ENCODE results near the gene SRGN. TPM values are rescaled to one million over a fixed set of nuclear protein-coding genes. Genes with fewer than 3 reads are reported as not detected.
A peak's percentile ranks its signal among the peaks of the same experiment; 100 is the strongest.

Gene SRGN
- total RNA-seq, 2 experiments from 2014 or later: 342 to 353 TPM

GRCh38 chr10:69124563-69125268, 36.8 kb downstream of the SRGN start:
- Mint-ChIP-seq H3K9me3 (no peaks in the 10 kb centered on the region), H3K4me1 (ENCODE audit: low read depth) (peaks cover 33% of the 10 kb centered on the region), H3K4me3 (peak overlapping the region; percentile 97), H3K36me3 (ENCODE audit: low read depth) (peaks cover 19% of the 10 kb centered on the region), H3K27me3 (no peaks in the 10 kb centered on the region), H3K27ac (peak overlapping the region; percentile 98)
- TF ChIP-seq CTCF (IDR thresholded peaks at IDR 0.05): no peak
- Histone ChIP-seq H3K4me3 (ENCODE audit: low read length) (peak overlapping the region; percentile 90), H3K9me3 (ENCODE audit: control insufficient read depth in 1 of 2, insufficient read depth in 1 of 2, low read length in 2 of 2) (no peaks in the 10 kb centered on the region), H3K27ac (ENCODE audit: low read depth in 1 of 2, low read length in 2 of 2) (peak overlapping the region; percentile 86 to 92), H3K27me3 (ENCODE audit: control insufficient read depth in 1 of 2, insufficient read depth in 2 of 2, low read length in 2 of 2) (no peaks in the 10 kb centered on the region), H3K4me1 (ENCODE audit: insufficient read depth, low read length) (peaks cover 41% of the 10 kb centered on the region), H3K36me3 (ENCODE audit: insufficient read depth, low read length) (no peaks in the 10 kb centered on the region)
- ATAC-seq (ENCODE audit: poor library complexity) (no peak), DNase-seq (peak in 13 of 14 experiments; percentile 24 to 81 (median 35))
- CTCF ChIA-PET: interaction anchor here (0.7 to 3.8 kb wide), 5 partner anchors 31 to 169 kb away, joined by 3 to 20 read pairs (median 4); partner anchors contain the start of gene DDX21
- POLR2A ChIA-PET: interaction anchor here (0.9 to 1.5 kb wide), 4 partner anchors 35 to 225 kb away, joined by 3 to 11 read pairs (median 6); partner anchors contain the start of genes DDX21 and SUPV3L1
- intact Hi-C loops (cut with DNase I, micrococcal nuclease): loop anchor here (1.0 to 5.0 kb wide), 4 partner anchors 56 to 283 kb away; partner anchors contain the start of genes SUPV3L1 (in 2 of the 2) and DDX50 (in 1 of the 2)

GRCh38 chr10:69125554-69125953, 37.7 kb downstream of the SRGN start:
- Mint-ChIP-seq H3K36me3 (ENCODE audit: low read depth) (peaks cover 19% of the 10 kb centered on the region), H3K4me3 (peak overlapping the region; percentile 97), H3K4me1 (ENCODE audit: low read depth) (peaks cover 41% of the 10 kb centered on the region), H3K27me3 (no peaks in the 10 kb centered on the region), H3K27ac (peak overlapping the region; percentile 98), H3K9me3 (no peaks in the 10 kb centered on the region)
- TF ChIP-seq CTCF (IDR thresholded peaks at IDR 0.05): no peak
- Histone ChIP-seq H3K27me3 (ENCODE audit: control insufficient read depth in 1 of 2, insufficient read depth in 2 of 2, low read length in 2 of 2) (no peaks in the 10 kb centered on the region), H3K4me3 (ENCODE audit: low read length) (peak overlapping the region; percentile 90), H3K27ac (ENCODE audit: low read depth in 1 of 2, low read length in 2 of 2) (no peak overlapping the region), H3K36me3 (ENCODE audit: insufficient read depth, low read length) (no peaks in the 10 kb centered on the region), H3K4me1 (ENCODE audit: insufficient read depth, low read length) (peaks cover 41% of the 10 kb centered on the region), H3K9me3 (ENCODE audit: control insufficient read depth in 1 of 2, insufficient read depth in 1 of 2, low read length in 2 of 2) (no peaks in the 10 kb centered on the region)
- ATAC-seq (ENCODE audit: poor library complexity) (no peak), DNase-seq (no peak)
- ChIA-PET POLR2A (interaction anchor here (0.9 to 1.5 kb wide), 4 partner anchors 36 to 226 kb away, joined by 3 to 11 read pairs (median 6); partner anchors contain the start of genes DDX21 and SUPV3L1), CTCF (interaction anchor here (0.9 to 1.9 kb wide), 2 partner anchors 49 to 121 kb away, joined by 3 to 5 read pairs; no protein-coding TSS in a partner anchor)
- intact Hi-C loops (cut with DNase I, micrococcal nuclease): loop anchor here in 1 of 2 experiments (2.0 to 5.0 kb wide), 2 partner anchors 55 to 282 kb away; partner anchors contain the start of gene SUPV3L1

GRCh38 chr10:69130251-69130650, 42.3 kb downstream of the SRGN start:
- ChIA-PET CTCF (no interaction called here), POLR2A (no interaction called here)
- peaks cover 41% of the 10 kb centered on the region for H3K4me1 Mint-ChIP-seq (ENCODE audit: low read depth)
- H3K9me3 ChIP-seq (ENCODE audit: control insufficient read depth in 1 of 2, insufficient read depth in 1 of 2, low read length in 2 of 2): no peaks in the 10 kb centered on the region
- no peak overlapping the region for H3K27ac ChIP-seq (ENCODE audit: low read depth in 1 of 2, low read length in 2 of 2)
- no peaks in the 10 kb centered on the region for H3K27me3 ChIP-seq (ENCODE audit: control insufficient read depth in 1 of 2, insufficient read depth in 2 of 2, low read length in 2 of 2)
- intact Hi-C loops (cut with DNase I, micrococcal nuclease): no loop called here
- H3K9me3 Mint-ChIP-seq: no peaks in the 10 kb centered on the region
- ATAC-seq (ENCODE audit: poor library complexity) (no peak), DNase-seq (no peak)
- no peak overlapping the region for H3K4me3 Mint-ChIP-seq
- no peak for TF ChIP-seq CTCF (IDR thresholded peaks at IDR 0.05)
- peak overlapping the region; percentile 54 for H3K27ac Mint-ChIP-seq
- H3K36me3 ChIP-seq (ENCODE audit: insufficient read depth, low read length): peaks cover 22% of the 10 kb centered on the region
- no peak overlapping the region for H3K4me3 ChIP-seq (ENCODE audit: low read length)
- peaks cover 31% of the 10 kb centered on the region for H3K36me3 Mint-ChIP-seq (ENCODE audit: low read depth)
- no peaks in the 10 kb centered on the region for H3K27me3 Mint-ChIP-seq
- H3K4me1 ChIP-seq (ENCODE audit: insufficient read depth, low read length): peaks cover 28% of the 10 kb centered on the region

Data from CD4-positive, alpha-beta T cell (primary cell).